Astrocyte (in vitro differentiated cells and primary cell): ENCODE data around the gene ST6GALNAC4. TPM values are rescaled to one million over a fixed set of nuclear protein-coding genes. Genes with fewer than 3 reads are reported as not detected.

ENCODE experiments used
- DNase-seq: peaks from one replicate; pipeline ENCODE4 v3.0.0-alpha.2; 2010; ENCODE audit warnings: low read depth
- FAIRE-seq: peaks from 2 replicates; lab custom pipeline; 2011; peaks lifted over from hg19 to GRCh38; lab: Jason Lieb, UNC
- H2AFZ ChIP-seq: 2 replicates; pipeline ENCODE4 v1.6.0; 2012; ENCODE audit warnings: low read depth, low read length, inconsistent platforms
- H3K27ac ChIP-seq: 2 replicates; pipeline ENCODE4 v1.5.1; 2011; ENCODE audit warnings: low read depth, low read length, inconsistent platforms
- H3K27me3 ChIP-seq: 2 replicates; pipeline ENCODE4 v1.6.0; 2011; ENCODE audit warnings: low read length, inconsistent platforms; ENCODE audit not compliant: insufficient read depth
- H3K36me3 ChIP-seq: 2 replicates; pipeline ENCODE4 v1.5.1; 2011; ENCODE audit warnings: low read length, inconsistent platforms; ENCODE audit not compliant: insufficient read depth
- H3K4me1 ChIP-seq: 2 replicates; pipeline ENCODE4 v1.5.1; 2011; ENCODE audit warnings: low read length, inconsistent platforms; ENCODE audit not compliant: insufficient read depth
- H3K4me2 ChIP-seq: 2 replicates; pipeline ENCODE4 v1.6.0; 2012; ENCODE audit warnings: low read length, inconsistent platforms
- H3K4me3 ChIP-seq: 2 replicates; pipeline ENCODE4 v1.5.1; 2011; ENCODE audit warnings: low read depth, mild to moderate bottlenecking, low read length, inconsistent platforms; ENCODE audit not compliant: insufficient read depth
- H3K79me2 ChIP-seq: 2 replicates; pipeline ENCODE4 v1.6.0; 2012; ENCODE audit warnings: mild to moderate bottlenecking, low read length, inconsistent platforms; ENCODE audit not compliant: insufficient read depth
- H3K9ac ChIP-seq: 2 replicates; pipeline ENCODE4 v1.6.0; 2012; ENCODE audit warnings: mild to moderate bottlenecking, low read length, inconsistent platforms
- H3K9me3 ChIP-seq: 2 replicates; pipeline ENCODE4 v1.5.1; 2012; ENCODE audit warnings: low read depth, mild to moderate bottlenecking, low read length, inconsistent platforms; ENCODE audit not compliant: insufficient read depth
- H4K20me1 ChIP-seq: 2 replicates; pipeline ENCODE4 v1.6.0; 2012; ENCODE audit warnings: low read length, inconsistent platforms; ENCODE audit not compliant: insufficient read depth
- H3K27ac Mint-ChIP-seq: one replicate; pipeline ENCODE4 v1.8.0; 2021; ENCODE audit warnings: mild to moderate bottlenecking, mixed read lengths; ENCODE audit not compliant: unreplicated experiment
- H3K27me3 Mint-ChIP-seq: one replicate; pipeline ENCODE4 v1.8.0; 2021; ENCODE audit warnings: low read depth, mixed read lengths; ENCODE audit not compliant: unreplicated experiment
- H3K36me3 Mint-ChIP-seq: one replicate; pipeline ENCODE4 v1.8.0; 2021; ENCODE audit warnings: low read depth, mixed read lengths; ENCODE audit not compliant: unreplicated experiment
- H3K4me1 Mint-ChIP-seq: one replicate; pipeline ENCODE4 v1.8.0; 2021; ENCODE audit warnings: low read depth, mixed read lengths; ENCODE audit not compliant: unreplicated experiment
- H3K4me3 Mint-ChIP-seq: one replicate; pipeline ENCODE4 v1.8.0; 2021; ENCODE audit warnings: mild to moderate bottlenecking, moderate library complexity, mixed read lengths; ENCODE audit not compliant: unreplicated experiment
- H3K9me3 Mint-ChIP-seq: one replicate; pipeline ENCODE4 v1.8.0; 2021; ENCODE audit warnings: mild to moderate bottlenecking, mixed read lengths; ENCODE audit not compliant: unreplicated experiment
- CTCF ChIP-seq: IDR thresholded peaks from 2 replicates; pipeline ENCODE4 v1.5.1; 2011; ENCODE audit warnings: low read depth, mild to moderate bottlenecking, inconsistent platforms, low read length, moderate library complexity; ENCODE audit not compliant: insufficient read depth
- EZH2 ChIP-seq: IDR thresholded peaks from 2 replicates; pipeline ENCODE4 v1.6.1; 2012; ENCODE audit warnings: mild to moderate bottlenecking, low read length, inconsistent platforms; ENCODE audit not compliant: insufficient read depth
- total RNA-seq: library from RNA; stranded (reverse); gene quantifications from 2 replicates; pipeline ENCODE4 v1.2.1, GENCODE V29; 2021

Gene ST6GALNAC4
- total RNA-seq, 1 donor from 2014 or later, result 14.5 TPM

GRCh38 chr9:127945338-127945737, 28.5 kb upstream of the ST6GALNAC4 start:
- no peaks in the 10 kb centered on the region for H3K4me1 ChIP-seq
- H3K36me3 ChIP-seq, result no peaks in the 10 kb centered on the region
- H3K36me3 Mint-ChIP-seq, result peaks cover 6% of the 10 kb centered on the region
- H4K20me1 ChIP-seq, result peaks cover 21% of the 10 kb centered on the region
- H3K27ac Mint-ChIP-seq, result no peak overlapping the region
- H3K79me2 ChIP-seq, result no peaks in the 10 kb centered on the region
- no peaks in the 10 kb centered on the region for H3K27me3 Mint-ChIP-seq
- H3K4me2 ChIP-seq, result no peak overlapping the region
- TF ChIP-seq EZH2, result no peak
- TF ChIP-seq CTCF, result no peak
- no peak overlapping the region for H3K4me3 Mint-ChIP-seq
- H3K4me3 ChIP-seq, result no peak overlapping the region
- H3K4me1 Mint-ChIP-seq, result peaks cover 2% of the 10 kb centered on the region
- H2AFZ ChIP-seq, result no peak overlapping the region
- H3K9me3 ChIP-seq, result no peaks in the 10 kb centered on the region
- H3K9ac ChIP-seq, result no peak overlapping the region
- no peaks in the 10 kb centered on the region for H3K9me3 Mint-ChIP-seq
- FAIRE-seq (no peak), DNase-seq (no peak)
- no peaks in the 10 kb centered on the region for H3K27me3 ChIP-seq
- no peak overlapping the region for H3K27ac ChIP-seq

- no peaks in the 10 kb centered on the region for H3K36me3 ChIP-seq
- H3K27ac Mint-ChIP-seq, result no peak overlapping the region
- H3K27ac ChIP-seq, result no peak overlapping the region
- peaks cover 7% of the 10 kb centered on the region for H3K36me3 Mint-ChIP-seq
- FAIRE-seq (no peak), DNase-seq (no peak)
- TF ChIP-seq EZH2 (no peak), CTCF (no peak)
- no peaks in the 10 kb centered on the region for H3K27me3 ChIP-seq
- no peaks in the 10 kb centered on the region for H3K9me3 ChIP-seq
- H3K4me1 ChIP-seq, result no peaks in the 10 kb centered on the region
- no peak overlapping the region for H3K4me2 ChIP-seq
- no peaks in the 10 kb centered on the region for H3K4me1 Mint-ChIP-seq
- H3K9ac ChIP-seq, result no peak overlapping the region
- peaks cover 17% of the 10 kb centered on the region for H4K20me1 ChIP-seq
- no peak overlapping the region for H3K4me3 Mint-ChIP-seq
- no peak overlapping the region for H3K4me3 ChIP-seq
- H2AFZ ChIP-seq, result no peak overlapping the region
- no peaks in the 10 kb centered on the region for H3K9me3 Mint-ChIP-seq
- no peaks in the 10 kb centered on the region for H3K27me3 Mint-ChIP-seq
- H3K79me2 ChIP-seq, result no peaks in the 10 kb centered on the region
Measured at GRCh38 chr9:127944586-127945218, 27.9 kb upstream of the ST6GALNAC4 start.

- H3K36me3 ChIP-seq, result no peaks in the 10 kb centered on the region
- H3K27ac Mint-ChIP-seq, result no peak overlapping the region
- no peak for FAIRE-seq
Measured at GRCh38 chr9:127943731-127944144, 26.9 kb upstream of the ST6GALNAC4 start.

More at GRCh38 chr9:127943731-127944144, 26.9 kb upstream of the ST6GALNAC4 start:
- Mint-ChIP-seq H3K9me3 (no peaks in the 10 kb centered on the region), H3K27me3 (no peaks in the 10 kb centered on the region), H3K4me1 (no peaks in the 10 kb centered on the region), H3K36me3 (peaks cover 7% of the 10 kb centered on the region), H3K4me3 (no peak overlapping the region)
- H3K9ac ChIP-seq, result no peak overlapping the region
- no peak overlapping the region for H3K4me3 ChIP-seq
- H3K27me3 ChIP-seq, result no peaks in the 10 kb centered on the region
- H2AFZ ChIP-seq, result no peak overlapping the region
- no peaks in the 10 kb centered on the region for H3K4me1 ChIP-seq
- H3K27ac ChIP-seq, result no peak overlapping the region
- no peak overlapping the region for H3K4me2 ChIP-seq
- no peak for DNase-seq
- H3K79me2 ChIP-seq, result no peaks in the 10 kb centered on the region
- H3K9me3 ChIP-seq, result no peaks in the 10 kb centered on the region
- peaks cover 14% of the 10 kb centered on the region for H4K20me1 ChIP-seq
- TF ChIP-seq EZH2 (no peak), CTCF (peak; percentile 63)
